HTERT RPE-1 (cell line): Measurements from ENCODE around the gene CEP72.
"Not testable (repeated sequence)": the region's sequence is repeated elsewhere in the genome, so short reads cannot be mapped to it uniquely, and the experiment has no call there.

Experiments used
- in situ Hi-C: fragments of 300-500 bp; cut with MboI; formaldehyde crosslinking; loops from 4 replicates; pipeline ENCODE4 v1.14.3; 2020; ENCODE audit warnings: low sequenced_read_pairs

The CEP72 gene

DNA sequence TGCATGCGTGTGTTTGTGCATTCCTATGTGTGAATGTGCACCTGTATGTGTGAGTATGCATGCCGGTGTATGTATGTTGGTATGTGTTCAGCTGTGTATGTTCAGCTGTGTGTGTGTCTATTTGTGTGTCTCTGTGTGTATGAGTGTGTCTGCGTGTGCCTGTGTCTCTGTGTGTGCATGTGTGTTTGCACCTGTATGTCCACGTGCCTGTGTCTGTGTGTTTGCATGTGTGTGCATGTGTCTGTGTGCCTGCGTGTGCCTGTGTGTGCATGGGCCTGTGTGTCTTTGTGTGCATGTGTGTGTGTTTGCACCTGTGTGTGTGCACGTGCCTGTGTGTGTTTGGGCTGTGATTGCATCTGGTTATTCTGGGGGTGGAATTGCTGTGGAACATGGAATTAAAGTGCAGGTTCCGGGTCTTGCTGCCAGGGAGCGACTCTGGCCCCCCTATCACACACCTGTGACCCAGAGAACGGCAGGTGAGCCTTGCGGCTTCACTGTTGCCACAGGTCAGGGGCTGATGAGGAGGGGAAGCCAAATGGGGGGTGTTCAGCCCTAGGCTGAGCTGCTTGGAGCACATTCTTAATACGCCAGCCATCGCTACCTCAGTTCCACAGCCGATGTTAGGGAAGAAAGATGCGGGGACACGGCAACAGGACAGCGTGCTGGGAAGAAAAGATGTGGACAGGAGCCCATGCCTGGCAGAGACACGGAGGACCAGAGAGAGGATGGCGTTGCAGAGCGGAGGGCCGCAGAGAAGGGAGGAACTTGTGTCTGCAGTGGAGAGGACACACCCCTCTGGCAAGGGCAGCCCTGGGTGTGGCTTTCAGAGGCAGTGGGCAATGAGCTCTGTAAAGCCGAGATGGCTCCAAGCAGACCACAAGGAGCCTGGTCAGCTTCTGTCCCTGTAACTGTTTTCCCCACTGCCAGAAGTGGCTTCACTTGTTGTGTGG, 84.9 kb downstream of the CEP72 start:
- in situ Hi-C loops = not testable (repeated sequence)
